ENCODE measurements around the gene CEBPA.
A peak's percentile ranks its signal among the peaks of the same experiment; 100 is the strongest.

CEBPA gene

GRCh38 chr19:33304760-33305647, 2.7 kb upstream of the CEBPA start:
- Histone ChIP-seq H3K27ac (no peak overlapping the region), H3K9ac (no peak overlapping the region), H3K4me3 (no peak overlapping the region), H3K4me2 (peak overlapping the region; percentile 90 to 100 (median 98); a peak in 10 of 22 replicates), H3K36me3 (peaks cover 0 to 8% (median 0%) of the 10 kb centered on the region in 11 experiments; a peak in 1 of 22 replicates), H4K20me1 (peaks cover 16 to 22% (median 20%) of the 10 kb centered on the region in 11 experiments; a peak in 20 of 22 replicates), H3K27me3 (peaks cover 14 to 48% (median 43%) of the 10 kb centered on the region in 11 experiments), H3K4me1 (peaks cover 25 to 38% (median 35%) of the 10 kb centered on the region in 10 experiments), H3K9me3 (replicated peaks in 1 of 11) (peaks cover 0 to 18% (median 6%) of the 10 kb centered on the region in 11 experiments; a peak in 11 of 22 replicates)
- no peak for TF ChIP-seq Cebpa-rat (IDR thresholded peaks at IDR 0.05)

GRCh38 chr19:33304371-33304759, 2.0 kb upstream of the CEBPA start:
- H4K20me1 ChIP-seq: peaks cover 22 to 29% (median 27%) of the 10 kb centered on the region in 11 experiments; a peak in 20 of 22 replicates
- H3K4me1 ChIP-seq: peaks cover 32 to 44% (median 39%) of the 10 kb centered on the region in 10 experiments
- H3K36me3 ChIP-seq: peaks cover 0 to 9% (median 0%) of the 10 kb centered on the region in 11 experiments; a peak in 1 of 22 replicates
- H3K4me2 ChIP-seq: peak overlapping the region; percentile 90 to 100 (median 98); a peak in 21 of 22 replicates
- TF ChIP-seq Cebpa-rat (IDR thresholded peaks at IDR 0.05): no peak
- peaks cover 14 to 54% (median 49%) of the 10 kb centered on the region in 11 experiments for H3K27me3 ChIP-seq
- H3K9me3 ChIP-seq (replicated peaks in 1 of 11): peaks cover 0 to 15% (median 6%) of the 10 kb centered on the region in 11 experiments; a peak in 11 of 22 replicates
- peak overlapping the region in 3 of 10 experiments; percentile 74 to 92 (median 90); a peak in 3 of 20 replicates for H3K4me3 ChIP-seq
- no peak overlapping the region for H3K27ac ChIP-seq
- H3K9ac ChIP-seq: peak overlapping the region in 1 of 11 experiments; percentile 88; a peak in 1 of 22 replicates

GRCh38 chr19:33303791-33304345, 1.5 kb upstream of the CEBPA start:
- H3K4me2 ChIP-seq: peak overlapping the region; percentile 90 to 100 (median 98)
- H3K27ac ChIP-seq: peak overlapping the region in 10 of 11 experiments; percentile 73 to 92 (median 84); a peak in 20 of 22 replicates
- TF ChIP-seq Cebpa-rat (IDR thresholded peaks at IDR 0.05): no peak
- peaks cover 0 to 9% (median 0%) of the 10 kb centered on the region in 11 experiments; a peak in 1 of 22 replicates for H3K36me3 ChIP-seq
- peak overlapping the region; percentile 79 to 93 (median 88) for H3K9ac ChIP-seq
- H3K4me1 ChIP-seq: peaks cover 35 to 49% (median 44%) of the 10 kb centered on the region in 10 experiments
- peaks cover 22 to 34% (median 32%) of the 10 kb centered on the region in 11 experiments; a peak in 20 of 22 replicates for H4K20me1 ChIP-seq
- H3K27me3 ChIP-seq: peaks cover 14 to 59% (median 54%) of the 10 kb centered on the region in 11 experiments
- H3K9me3 ChIP-seq (replicated peaks in 1 of 11): peaks cover 0 to 10% (median 3%) of the 10 kb centered on the region in 11 experiments; a peak in 11 of 22 replicates
- H3K4me3 ChIP-seq: peak overlapping the region; percentile 72 to 92 (median 79)

GRCh38 chr19:33302974-33303790, 848 bp upstream of the CEBPA start:
- Histone ChIP-seq H3K27me3 (peaks cover 14 to 64% (median 54%) of the 10 kb centered on the region in 11 experiments), H3K27ac (peak overlapping the region; percentile 64 to 92 (median 84)), H3K4me2 (peak overlapping the region; percentile 90 to 100 (median 98)), H4K20me1 (peaks cover 22 to 40% (median 34%) of the 10 kb centered on the region in 11 experiments; a peak in 20 of 22 replicates), H3K9me3 (replicated peaks in 1 of 11) (peaks cover 0 to 3% (median 0%) of the 10 kb centered on the region in 11 experiments; a peak in 3 of 22 replicates), H3K9ac (peak overlapping the region; percentile 79 to 93 (median 88)), H3K36me3 (peaks cover 0 to 9% (median 0%) of the 10 kb centered on the region in 11 experiments; a peak in 1 of 22 replicates), H3K4me1 (peaks cover 42 to 55% (median 50%) of the 10 kb centered on the region in 10 experiments), H3K4me3 (peak overlapping the region; percentile 72 to 92 (median 79))
- TF ChIP-seq Cebpa-rat (IDR thresholded peaks at IDR 0.05): no peak

GRCh38 chr19:33301900-33302174, 497 bp downstream of the CEBPA start:
- Histone ChIP-seq H3K27ac (peak overlapping the region; percentile 78 to 92 (median 83)), H3K36me3 (peaks cover 0 to 9% (median 0%) of the 10 kb centered on the region in 11 experiments; a peak in 1 of 22 replicates), H3K4me2 (peak overlapping the region; percentile 91 to 100 (median 99)), H3K9me3 (replicated peaks in 1 of 11) (no peaks in the 10 kb centered on the region), H4K20me1 (peaks cover 22 to 40% (median 34%) of the 10 kb centered on the region in 11 experiments; a peak in 20 of 22 replicates), H3K9ac (peak overlapping the region; percentile 79 to 93 (median 88)), H3K27me3 (peaks cover 14 to 67% (median 54%) of the 10 kb centered on the region in 11 experiments), H3K4me1 (peaks cover 54 to 67% (median 62%) of the 10 kb centered on the region in 10 experiments), H3K4me3 (peak overlapping the region; percentile 72 to 92 (median 79))
- no peak for TF ChIP-seq Cebpa-rat (IDR thresholded peaks at IDR 0.05)

GRCh38 chr19:33301144-33301899, 1.0 kb downstream of the CEBPA start:
- Histone ChIP-seq H3K27me3 (peaks cover 14 to 67% (median 54%) of the 10 kb centered on the region in 11 experiments), H3K4me2 (peak overlapping the region; percentile 91 to 100 (median 99))

GRCh38 chr19:33300894-33301143, 1.5 kb downstream of the CEBPA start:
- H4K20me1 ChIP-seq: peaks cover 22 to 40% (median 34%) of the 10 kb centered on the region in 11 experiments; a peak in 20 of 22 replicates
- peak overlapping the region; percentile 72 to 92 (median 79); a peak in 19 of 20 replicates for H3K4me3 ChIP-seq
- H3K9ac ChIP-seq: peak overlapping the region in 10 of 11 experiments; percentile 85 to 93 (median 88); a peak in 18 of 22 replicates
- H3K36me3 ChIP-seq: peaks cover 0 to 9% (median 0%) of the 10 kb centered on the region in 11 experiments; a peak in 1 of 22 replicates
- H3K9me3 ChIP-seq (replicated peaks in 1 of 11): no peaks in the 10 kb centered on the region
- H3K4me1 ChIP-seq: peaks cover 54 to 71% (median 63%) of the 10 kb centered on the region in 10 experiments
- peak overlapping the region in 3 of 11 experiments; percentile 79 to 92 (median 84); a peak in 4 of 22 replicates for H3K27ac ChIP-seq
- H3K4me2 ChIP-seq: peak overlapping the region; percentile 91 to 100 (median 99)
- no peak for TF ChIP-seq Cebpa-rat (IDR thresholded peaks at IDR 0.05)
- H3K27me3 ChIP-seq: peaks cover 14 to 67% (median 54%) of the 10 kb centered on the region in 11 experiments

More at GRCh38 chr19:33301144-33301899, 1.0 kb downstream of the CEBPA start:
- peaks cover 0 to 9% (median 0%) of the 10 kb centered on the region in 11 experiments; a peak in 1 of 22 replicates for H3K36me3 ChIP-seq
- no peaks in the 10 kb centered on the region for H3K9me3 ChIP-seq (replicated peaks in 1 of 11)
- H3K4me1 ChIP-seq: peaks cover 54 to 67% (median 63%) of the 10 kb centered on the region in 10 experiments
- H4K20me1 ChIP-seq: peaks cover 22 to 40% (median 34%) of the 10 kb centered on the region in 11 experiments; a peak in 20 of 22 replicates
- H3K27ac ChIP-seq: peak overlapping the region; percentile 78 to 92 (median 83)
- peak overlapping the region; percentile 72 to 92 (median 79) for H3K4me3 ChIP-seq
- H3K9ac ChIP-seq: peak overlapping the region; percentile 79 to 93 (median 88)
- no peak for TF ChIP-seq Cebpa-rat (IDR thresholded peaks at IDR 0.05)

All from BLaER1 treated with 17β-estradiol and CSF1 and Interleukin-3, amounts not matched to agents 10 nM and 100 nM (cell line).